Measurements from ENCODE around the gene BAZ2A. TPM values are rescaled to one million over a fixed set of nuclear protein-coding genes. Genes with fewer than 3 reads are reported as not detected.
A peak's percentile ranks its signal among the peaks of the same experiment; 100 is the strongest.

The BAZ2A gene
- polyA plus RNA-seq, 3 donors: 8.9 to 86.0 (median 21.1) TPM

DNA sequence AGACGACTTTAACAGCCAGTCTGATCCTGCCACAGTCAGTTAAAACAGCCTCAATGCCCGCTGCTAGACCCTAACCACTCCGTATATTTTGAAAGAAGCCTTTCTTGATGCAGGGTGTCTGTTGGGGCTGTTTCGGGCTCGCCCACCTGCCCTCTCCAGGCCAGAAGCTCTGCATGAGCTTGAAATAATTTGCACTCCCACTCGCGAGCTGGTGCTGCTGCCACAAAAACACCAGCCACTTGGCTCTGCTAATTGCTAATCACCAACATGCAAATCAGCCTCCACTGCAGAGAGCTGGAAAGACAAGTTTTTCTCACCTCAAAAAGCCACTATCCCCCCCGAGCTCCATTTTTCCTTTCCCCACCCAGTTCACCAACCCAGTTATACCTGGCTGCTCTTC lies 15.5 kb downstream of the BAZ2A start:
- H3K27ac ChIP-seq (ENCODE audit: low read depth in 1 of 2, low read length in 2 of 2): no peak overlapping the region
- H3K79me2 ChIP-seq (ENCODE audit: insufficient read depth, low read length): peaks cover 44% of the 10 kb centered on the region
- H3K9me3 ChIP-seq (replicated peaks in 1 of 2; ENCODE audit: control insufficient read depth in 1 of 2, insufficient read depth in 1 of 2, low read length in 2 of 2): no peaks in the 10 kb centered on the region
- H3K4me2 ChIP-seq (replicated peaks; ENCODE audit: extremely low read depth, low read length, poor library complexity, severe bottlenecking): no peak overlapping the region
- TF ChIP-seq, protein P1, sequence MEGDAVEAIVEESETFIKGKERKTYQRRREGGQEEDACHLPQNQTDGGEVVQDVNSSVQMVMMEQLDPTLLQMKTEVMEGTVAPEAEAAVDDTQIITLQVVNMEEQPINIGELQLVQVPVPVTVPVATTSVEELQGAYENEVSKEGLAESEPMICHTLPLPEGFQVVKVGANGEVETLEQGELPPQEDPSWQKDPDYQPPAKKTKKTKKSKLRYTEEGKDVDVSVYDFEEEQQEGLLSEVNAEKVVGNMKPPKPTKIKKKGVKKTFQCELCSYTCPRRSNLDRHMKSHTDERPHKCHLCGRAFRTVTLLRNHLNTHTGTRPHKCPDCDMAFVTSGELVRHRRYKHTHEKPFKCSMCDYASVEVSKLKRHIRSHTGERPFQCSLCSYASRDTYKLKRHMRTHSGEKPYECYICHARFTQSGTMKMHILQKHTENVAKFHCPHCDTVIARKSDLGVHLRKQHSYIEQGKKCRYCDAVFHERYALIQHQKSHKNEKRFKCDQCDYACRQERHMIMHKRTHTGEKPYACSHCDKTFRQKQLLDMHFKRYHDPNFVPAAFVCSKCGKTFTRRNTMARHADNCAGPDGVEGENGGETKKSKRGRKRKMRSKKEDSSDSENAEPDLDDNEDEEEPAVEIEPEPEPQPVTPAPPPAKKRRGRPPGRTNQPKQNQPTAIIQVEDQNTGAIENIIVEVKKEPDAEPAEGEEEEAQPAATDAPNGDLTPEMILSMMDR (IDR thresholded peaks at IDR 0.05): no peak
- H3K4me3 ChIP-seq (replicated peaks in 1 of 3; ENCODE audit: low read depth in 2 of 3, low read length in 3 of 3): no peak overlapping the region
- WGBS (ENCODE audit: insufficient coverage): 88% methylated on average over 5 of the region's 8 CpGs
- H3K36me3 Mint-ChIP-seq: peaks cover 91 to 94% of the 10 kb centered on the region in 2 donors
- peak overlapping the region in 1 of 7 donors; percentile 24 for H3K27ac Mint-ChIP-seq
- no peaks in the 10 kb centered on the region for H3K4me1 Mint-ChIP-seq
- peaks cover 92 to 100% of the 10 kb centered on the region in 2 donors for H3K36me3 ChIP-seq (replicated peaks in 1 of 2; ENCODE audit: control insufficient read depth in 1 of 2, insufficient read depth in 2 of 2, low read length in 2 of 2)
- H3K9ac ChIP-seq (ENCODE audit: insufficient read depth, low read length, poor library complexity, severe bottlenecking): no peak overlapping the region
- H3K4me1 ChIP-seq (ENCODE audit: control insufficient read depth in 1 of 2, insufficient read depth in 2 of 2, low read length in 2 of 2): no peaks in the 10 kb centered on the region
- no peak overlapping the region for H2AFZ ChIP-seq (ENCODE audit: insufficient read depth, low read depth, low read length, poor library complexity, severe bottlenecking)
- H4K20me1 ChIP-seq (ENCODE audit: insufficient read depth, low read length): peaks cover 97% of the 10 kb centered on the region
- peaks cover 0 to 2% (median 2%) of the 10 kb centered on the region in 3 donors for H3K27me3 Mint-ChIP-seq (ENCODE audit: low read depth in 3 of 3)
- H3K4me3 Mint-ChIP-seq: no peak overlapping the region
- H3K27me3 ChIP-seq (ENCODE audit: control insufficient read depth in 2 of 2, insufficient read depth in 2 of 2, low read length in 2 of 2): no peaks in the 10 kb centered on the region
- no peak for DNase-seq
- no peaks in the 10 kb centered on the region for H3K9me3 Mint-ChIP-seq
- intact Hi-C loops (cut with micrococcal nuclease): no loop called here

DNA sequence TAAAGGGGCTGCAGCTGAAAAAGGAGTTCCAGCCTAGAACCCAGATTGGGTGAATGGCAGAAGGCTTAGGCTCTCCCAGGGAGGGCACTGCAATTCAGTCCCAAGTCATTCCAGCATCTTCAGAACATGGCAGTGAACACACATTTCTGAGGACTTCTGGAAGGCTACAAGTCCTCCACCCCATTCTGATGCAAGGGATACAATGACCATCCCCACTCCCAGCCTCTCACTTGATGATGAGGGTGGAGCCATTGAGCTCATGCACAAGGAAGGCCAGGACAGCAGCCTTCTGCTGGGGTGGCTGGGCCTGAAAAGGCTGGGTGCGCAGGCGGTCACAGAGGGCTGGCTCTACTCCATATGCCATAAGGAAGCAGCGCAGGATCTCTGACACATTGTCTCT lies 25.8 kb downstream of the BAZ2A start:
- H3K27ac ChIP-seq (ENCODE audit: low read depth in 1 of 2, low read length in 2 of 2): peak overlapping the region in 1 of 2 donors; percentile 31
- H3K27me3 ChIP-seq (ENCODE audit: control insufficient read depth in 2 of 2, insufficient read depth in 2 of 2, low read length in 2 of 2): no peaks in the 10 kb centered on the region
- H2AFZ ChIP-seq (ENCODE audit: insufficient read depth, low read depth, low read length, poor library complexity, severe bottlenecking): no peak overlapping the region
- TF ChIP-seq, protein P1 (IDR thresholded peaks at IDR 0.05): no peak
- no peaks in the 10 kb centered on the region for H3K4me1 Mint-ChIP-seq
- H3K27ac Mint-ChIP-seq: no peak overlapping the region
- peaks cover 47% of the 10 kb centered on the region for H4K20me1 ChIP-seq (ENCODE audit: insufficient read depth, low read length)
- no peak overlapping the region for H3K4me3 ChIP-seq (replicated peaks in 1 of 3; ENCODE audit: low read depth in 2 of 3, low read length in 3 of 3)
- no peaks in the 10 kb centered on the region for H3K9me3 ChIP-seq (replicated peaks in 1 of 2; ENCODE audit: control insufficient read depth in 1 of 2, insufficient read depth in 1 of 2, low read length in 2 of 2)
- no peak overlapping the region for H3K4me3 Mint-ChIP-seq
- intact Hi-C loops (cut with micrococcal nuclease): no loop called here
- no peaks in the 10 kb centered on the region for H3K27me3 Mint-ChIP-seq (ENCODE audit: low read depth in 3 of 3)
- H3K4me1 ChIP-seq (ENCODE audit: control insufficient read depth in 1 of 2, insufficient read depth in 2 of 2, low read length in 2 of 2): no peaks in the 10 kb centered on the region
- no peaks in the 10 kb centered on the region for H3K79me2 ChIP-seq (ENCODE audit: insufficient read depth, low read length)
- no peak for DNase-seq
- no peak overlapping the region for H3K9ac ChIP-seq (ENCODE audit: insufficient read depth, low read length, poor library complexity, severe bottlenecking)
- peaks cover 95 to 98% of the 10 kb centered on the region in 2 donors for H3K36me3 ChIP-seq (replicated peaks in 1 of 2; ENCODE audit: control insufficient read depth in 1 of 2, insufficient read depth in 2 of 2, low read length in 2 of 2)
- 100% methylated on average over 2 of the region's 3 CpGs for WGBS (ENCODE audit: insufficient coverage)
- H3K36me3 Mint-ChIP-seq: peaks cover 88 to 99% of the 10 kb centered on the region in 2 donors
- no peak overlapping the region for H3K4me2 ChIP-seq (replicated peaks; ENCODE audit: extremely low read depth, low read length, poor library complexity, severe bottlenecking)
- peaks cover 0 to 2% (median 0%) of the 10 kb centered on the region in 7 donors for H3K9me3 Mint-ChIP-seq

Measured in CD14-positive monocyte (primary cell).